GM18858 (cell line): ENCODE data around the gene SPATA16.
"Not testable (repeated sequence)": the region's sequence is repeated elsewhere in the genome, so short reads cannot be mapped to it uniquely, and the experiment has no call there.

Experiments used
- ATAC-seq: cut with Tn5 transposase; IDR thresholded peaks from one replicate; pipeline ENCODE4 v1.9.1; 2021; ENCODE audit not compliant: unreplicated experiment

Gene SPATA16

GRCh38 chr3:173064631-173065030 is 76.4 kb downstream of the SPATA16 start:
- no peak for ATAC-seq

GRCh38 chr3:173058229-173058628 is 82.8 kb downstream of the SPATA16 start:
- no peak for ATAC-seq

- ATAC-seq = peak; percentile 46
These were observed 85.7 kb downstream of the SPATA16 start for GRCh38 chr3:173055228-173055933.

GRCh38 chr3:173049360-173049759 is 91.7 kb downstream of the SPATA16 start:
- no peak for ATAC-seq

GRCh38 chr3:173045770-173046382 is 95.2 kb downstream of the SPATA16 start:
- no peak for ATAC-seq

GRCh38 chr3:173044998-173045397 is 96.0 kb downstream of the SPATA16 start:
- ATAC-seq = no peak

GRCh38 chr3:173043757-173044156 is 97.3 kb downstream of the SPATA16 start:
- no peak for ATAC-seq

- no peak for ATAC-seq
These were observed 102.6 kb downstream of the SPATA16 start for GRCh38 chr3:173038484-173038871.

GRCh38 chr3:173037840-173038483 is 103.1 kb downstream of the SPATA16 start:
- ATAC-seq = no peak

- no peak for ATAC-seq
These were observed 110.8 kb downstream of the SPATA16 start for GRCh38 chr3:173030273-173030672.

GRCh38 chr3:173028351-173028750 is 112.7 kb downstream of the SPATA16 start:
- ATAC-seq = no peak

- ATAC-seq = no peak
These were observed 113.6 kb downstream of the SPATA16 start for GRCh38 chr3:173027429-173027828.

GRCh38 chr3:173025941-173026340 is 115.1 kb downstream of the SPATA16 start:
- ATAC-seq = no peak

GRCh38 chr3:173021547-173022185 is 119.4 kb downstream of the SPATA16 start:
- ATAC-seq = no peak

- ATAC-seq = not testable (repeated sequence)
These were observed 120.9 kb downstream of the SPATA16 start for GRCh38 chr3:173020128-173020527.

GRCh38 chr3:173019378-173019777 is 121.7 kb downstream of the SPATA16 start:
- ATAC-seq = no peak

- ATAC-seq = no peak
These were observed 122.3 kb downstream of the SPATA16 start for GRCh38 chr3:173018758-173019157.

GRCh38 chr3:173013219-173013832 is 127.7 kb downstream of the SPATA16 start:
- no peak for ATAC-seq

GRCh38 chr3:173009410-173009809 is 131.6 kb downstream of the SPATA16 start:
- ATAC-seq = no peak

GRCh38 chr3:173008978-173009377 is 132.1 kb downstream of the SPATA16 start:
- no peak for ATAC-seq

GRCh38 chr3:173007079-173007723 is 133.8 kb downstream of the SPATA16 start:
- ATAC-seq = no peak
